GM19438 (cell line): ENCODE results near the gene GALNT13.

Experiments
- ATAC-seq: cut with Tn5 transposase; IDR thresholded peaks from one replicate; pipeline ENCODE4 v1.9.1; 2021; ENCODE audit warnings: low read depth; ENCODE audit not compliant: unreplicated experiment

Gene GALNT13

DNA sequence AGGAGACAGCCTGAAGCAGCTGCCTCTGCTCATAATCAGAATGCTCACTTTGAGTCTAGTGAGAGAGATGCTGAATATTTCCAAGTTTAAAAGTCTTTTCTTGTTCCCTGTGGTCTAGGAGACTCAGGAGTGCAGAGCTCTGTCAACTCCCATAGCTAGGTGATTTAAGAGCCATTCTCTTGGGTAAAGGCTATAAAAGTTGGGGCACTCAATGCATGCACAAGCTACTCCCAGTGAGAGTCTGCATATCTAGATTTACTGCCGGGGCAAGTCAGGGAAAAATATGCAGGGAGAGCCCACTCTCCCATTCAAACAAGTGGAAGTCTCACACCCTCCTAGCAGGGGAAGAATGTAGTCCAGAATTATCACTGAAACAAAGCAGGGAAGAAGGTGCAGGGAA lies 418.1 kb downstream of the GALNT13 start:
- ATAC-seq = no peak

DNA sequence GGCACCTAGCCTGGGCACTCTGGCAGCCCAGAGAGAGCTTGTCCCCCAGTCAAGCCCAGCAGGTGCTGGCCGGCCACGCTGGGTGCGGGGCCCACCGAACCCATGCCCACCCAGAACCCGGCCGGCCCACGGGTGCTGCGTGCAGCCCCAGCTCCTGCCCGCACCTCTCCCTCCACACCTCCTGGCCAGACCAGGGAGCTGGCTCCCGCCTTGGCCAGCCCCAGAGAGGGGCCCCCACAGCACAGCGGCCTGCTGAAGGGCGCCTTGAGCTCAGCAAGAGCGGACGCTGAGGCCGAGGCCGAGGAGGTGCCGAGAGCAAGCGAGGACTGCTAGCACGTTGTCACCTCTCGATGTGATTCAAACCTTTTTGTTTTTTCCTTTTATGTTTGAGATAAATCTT lies 419.8 kb downstream of the GALNT13 start:
- ATAC-seq = no peak

- ATAC-seq = no peak
Measured at GRCh38 chr2:154291927-154292326, 420.2 kb downstream of the GALNT13 start.

DNA sequence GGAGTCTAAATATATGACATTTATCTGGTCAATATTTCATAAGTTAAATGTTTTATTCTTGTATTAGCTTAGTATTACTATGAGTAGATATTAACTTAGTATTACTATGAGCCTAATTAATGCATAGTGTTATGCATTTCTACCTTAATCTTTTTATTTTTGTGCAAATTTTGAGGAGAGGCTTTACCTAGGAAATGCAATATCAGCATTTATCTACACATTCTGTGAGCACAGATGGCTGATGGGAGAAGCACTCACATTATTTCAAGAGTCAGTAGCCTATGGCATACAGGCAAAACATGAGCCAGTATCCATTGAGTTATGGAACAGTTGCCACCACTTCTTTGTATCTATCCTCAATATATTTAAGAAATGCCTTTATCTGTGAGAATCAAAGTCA lies 422.1 kb downstream of the GALNT13 start:
- ATAC-seq = no peak

DNA sequence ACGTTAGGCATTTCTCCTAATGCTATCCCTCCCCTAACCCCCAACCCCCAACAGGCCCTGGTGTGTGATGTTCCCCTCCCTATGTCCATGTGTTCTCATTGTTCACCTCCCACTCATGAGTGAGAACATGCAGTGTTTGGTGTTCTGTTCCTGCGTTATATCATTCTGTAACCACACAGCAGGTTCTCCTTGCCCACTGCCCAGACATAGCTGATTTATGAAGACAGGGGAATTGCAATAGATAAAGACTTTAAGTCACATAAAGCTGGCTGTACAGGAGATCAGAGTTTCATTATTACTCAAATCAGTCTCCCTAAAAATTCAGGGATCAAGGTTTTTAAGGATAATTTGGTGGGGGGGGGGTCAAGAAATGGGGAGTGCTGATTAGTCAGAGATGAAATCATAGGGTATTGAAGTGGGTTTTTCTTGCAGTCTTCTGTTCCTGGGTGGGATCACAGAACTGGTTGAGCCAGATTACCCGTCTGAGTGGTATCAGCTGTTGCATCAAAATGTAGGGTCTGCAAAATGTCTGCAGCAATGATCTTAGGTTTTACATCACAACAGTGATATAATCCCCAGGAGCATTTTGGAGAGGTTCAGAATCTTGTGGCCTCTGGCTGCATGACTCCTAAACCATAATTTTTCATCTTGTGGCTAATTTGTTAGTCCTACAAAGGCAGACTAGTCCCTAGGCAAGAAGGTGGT lies 434.7 kb downstream of the GALNT13 start:
- ATAC-seq = no peak

DNA sequence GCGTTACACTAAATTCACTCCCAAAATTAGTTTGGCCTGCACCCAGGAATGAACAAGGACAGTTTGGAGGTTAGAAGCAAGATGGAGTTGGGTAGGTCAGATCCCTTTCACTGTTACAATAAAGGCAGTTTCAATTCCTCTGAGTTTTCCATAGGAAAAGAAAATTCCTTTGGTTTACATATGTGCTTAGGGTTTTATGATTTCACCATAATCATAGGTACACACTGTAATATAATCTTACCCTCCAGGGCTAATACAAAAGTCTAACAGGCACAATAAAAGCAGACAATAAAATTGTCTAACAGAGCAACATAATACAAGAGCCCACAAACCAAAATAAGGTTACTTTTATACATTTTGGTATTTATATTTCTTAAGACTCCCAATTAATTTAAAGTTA lies 435.3 kb downstream of the GALNT13 start:
- no peak for ATAC-seq

DNA sequence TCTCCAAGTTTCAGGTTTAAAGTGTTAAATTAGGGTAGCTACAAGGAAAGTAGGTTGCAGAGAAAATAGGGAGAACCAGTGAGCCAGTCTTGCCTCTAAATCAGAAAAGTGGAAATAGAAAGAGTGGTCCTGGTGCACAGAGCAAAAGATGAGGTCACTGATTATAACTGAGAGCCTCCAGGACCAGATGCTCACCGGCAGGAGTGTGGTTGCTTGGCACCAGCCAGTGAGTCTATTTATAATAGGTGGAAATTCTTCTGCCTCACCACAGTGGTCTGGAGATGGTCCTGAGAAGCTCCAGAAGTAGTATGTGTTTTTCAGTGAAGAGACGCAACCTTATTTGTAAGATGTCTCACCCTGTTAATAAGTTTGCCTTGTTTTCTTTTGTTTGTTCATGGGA lies 452.9 kb downstream of the GALNT13 start:
- ATAC-seq = no peak

- no peak for ATAC-seq
Measured at GRCh38 chr2:154329510-154329909, 457.8 kb downstream of the GALNT13 start.

DNA sequence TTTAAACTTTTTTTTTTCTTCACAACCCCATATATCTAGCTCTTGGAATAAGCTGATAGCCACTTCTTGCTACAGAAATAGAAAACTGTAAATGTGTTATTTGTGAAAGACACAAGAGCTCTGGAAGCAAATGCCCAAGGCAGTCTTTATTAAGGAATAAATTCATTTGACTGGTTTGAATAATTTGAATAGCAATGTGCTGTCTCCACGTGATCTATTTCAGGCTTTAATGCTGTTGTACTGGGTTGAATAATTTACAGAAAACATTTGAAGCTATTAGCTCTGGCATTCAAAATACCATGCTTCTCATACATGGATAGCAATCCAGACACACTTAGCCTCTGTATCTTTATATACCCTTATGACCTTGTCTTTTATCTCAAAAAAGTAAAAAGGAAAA lies 460.1 kb downstream of the GALNT13 start:
- no peak for ATAC-seq

GRCh38 chr2:154336201-154336600 lies 464.5 kb downstream of the GALNT13 start:
- ATAC-seq = no peak

DNA sequence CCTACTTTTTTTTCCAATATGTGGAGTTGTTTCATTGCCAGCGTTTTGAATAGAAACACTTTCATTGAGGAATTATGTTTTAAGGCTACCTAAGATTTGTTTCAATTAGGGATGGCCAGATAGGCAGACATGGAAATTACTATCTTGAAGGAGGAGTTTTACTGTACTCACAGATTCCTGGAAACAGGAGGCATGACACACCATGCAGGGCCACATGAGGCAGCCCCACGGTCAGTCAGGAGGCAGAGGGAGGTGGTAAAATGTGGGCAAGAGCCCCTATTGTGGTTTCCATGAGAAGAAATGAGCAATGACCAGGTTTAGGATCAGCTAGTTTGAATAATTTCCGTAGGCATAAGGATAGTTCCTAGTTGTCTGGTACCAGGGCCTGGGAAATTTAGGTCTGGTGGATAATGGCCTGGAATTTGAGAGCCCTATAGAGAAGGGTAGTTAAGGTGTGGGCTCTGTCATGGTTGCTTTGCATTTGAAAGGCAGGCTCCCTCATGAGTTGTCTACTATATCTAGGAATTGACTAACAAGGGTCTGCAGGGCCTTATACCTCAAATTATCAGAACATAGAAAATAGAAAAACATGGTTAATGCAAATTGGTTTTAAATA lies 466.7 kb downstream of the GALNT13 start:
- ATAC-seq = no peak

DNA sequence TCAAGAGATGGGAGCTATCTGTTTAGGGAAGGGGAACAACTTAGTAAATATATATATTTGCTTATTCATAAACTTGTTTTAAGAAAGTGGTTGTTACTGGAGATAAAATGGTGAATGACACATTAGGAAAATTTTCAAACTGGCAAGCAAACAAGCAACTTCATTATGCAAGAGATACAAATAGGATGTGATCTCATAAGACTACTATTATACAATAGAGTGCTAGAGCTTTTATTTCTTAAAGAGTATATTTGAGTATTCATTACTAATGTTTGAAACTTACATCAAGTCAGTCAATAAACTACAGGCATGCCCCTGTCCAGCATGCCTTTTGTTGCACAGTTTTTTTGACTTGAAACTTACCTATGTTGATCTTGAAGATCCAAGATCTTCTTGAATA lies 471.6 kb downstream of the GALNT13 start:
- ATAC-seq = no peak

DNA sequence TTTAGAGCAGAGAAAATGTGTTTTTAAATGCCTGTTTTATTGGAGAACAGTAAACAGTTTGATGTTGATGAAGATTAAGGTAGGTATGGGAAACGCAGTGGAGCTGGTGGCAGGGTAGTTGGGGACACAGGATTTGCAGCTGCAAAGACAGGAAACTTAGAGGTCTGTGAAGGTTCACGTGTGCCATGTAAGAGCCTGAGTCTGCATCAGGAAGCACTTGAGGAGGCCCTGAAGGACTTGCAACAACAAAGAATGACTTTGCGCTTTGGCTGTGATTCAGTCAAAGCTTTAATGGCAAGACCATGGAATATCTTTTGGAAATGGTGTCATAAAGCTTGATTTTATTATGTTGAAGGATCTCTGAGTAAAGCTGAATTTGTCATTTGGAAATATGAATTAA lies 479.2 kb downstream of the GALNT13 start:
- ATAC-seq = no peak

GRCh38 chr2:154361276-154361675 lies 489.6 kb downstream of the GALNT13 start:
- ATAC-seq = no peak

GRCh38 chr2:154368153-154368552 lies 496.4 kb downstream of the GALNT13 start:
- ATAC-seq = no peak

- ATAC-seq = no peak
Measured at GRCh38 chr2:154370873-154371272, 499.2 kb downstream of the GALNT13 start.

GRCh38 chr2:154374416-154374815 lies 502.7 kb downstream of the GALNT13 start:
- no peak for ATAC-seq

DNA sequence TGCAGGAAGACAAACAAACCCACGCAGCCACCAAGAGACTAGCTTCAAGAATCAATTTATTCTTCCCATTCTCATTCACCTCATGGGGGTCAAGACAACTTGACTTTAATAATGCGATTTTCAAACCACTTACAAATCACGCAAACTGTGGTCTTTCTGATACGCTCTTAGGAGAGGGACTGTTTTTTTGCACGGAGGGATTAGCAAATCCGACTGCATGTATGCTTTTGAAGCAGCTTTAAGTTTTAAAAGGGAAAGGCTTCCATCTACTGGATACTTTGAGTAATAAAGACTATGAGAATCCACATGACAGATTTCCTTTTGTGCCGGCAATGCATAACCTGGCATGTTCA lies 503.8 kb downstream of the GALNT13 start:
- no peak for ATAC-seq

DNA sequence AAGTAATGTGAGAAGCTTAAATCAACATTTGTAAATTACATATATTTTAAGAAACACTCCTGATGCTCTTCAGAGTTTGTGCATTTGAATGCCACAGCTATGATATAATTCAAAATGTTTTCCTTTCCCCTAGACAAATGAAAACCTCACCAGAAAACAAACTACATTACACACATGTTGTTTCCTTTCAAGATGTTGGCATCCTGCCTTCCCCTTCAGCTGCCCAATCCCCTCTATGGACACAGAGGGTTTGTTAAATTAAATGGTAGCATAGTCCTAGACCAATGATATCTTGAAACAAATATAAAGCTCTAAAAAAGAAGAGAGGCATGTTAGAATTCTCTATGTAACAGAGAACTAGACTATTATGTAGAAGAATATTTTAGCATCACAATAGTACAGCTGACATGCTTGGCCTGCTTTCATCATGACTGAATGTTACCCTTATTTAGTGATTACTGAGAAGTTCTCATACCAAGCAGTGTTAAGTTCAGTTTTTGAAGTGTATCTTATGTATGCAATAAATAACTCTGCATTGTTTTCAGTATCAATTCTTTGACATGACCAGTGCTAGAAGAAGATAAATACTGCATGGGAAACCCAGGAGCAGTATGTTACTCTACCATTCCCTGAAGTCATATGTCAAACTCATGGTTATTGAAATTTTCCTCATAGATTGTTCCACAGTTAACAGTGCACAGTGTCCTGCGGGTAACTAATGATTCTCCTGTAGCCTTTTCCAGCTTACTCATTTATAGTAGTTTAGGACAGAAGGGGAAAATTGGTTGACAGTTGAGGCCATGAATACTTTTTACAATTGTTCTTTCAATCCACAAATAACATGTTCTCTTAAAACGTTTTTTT lies 510.4 kb downstream of the GALNT13 start:
- ATAC-seq = no peak

DNA sequence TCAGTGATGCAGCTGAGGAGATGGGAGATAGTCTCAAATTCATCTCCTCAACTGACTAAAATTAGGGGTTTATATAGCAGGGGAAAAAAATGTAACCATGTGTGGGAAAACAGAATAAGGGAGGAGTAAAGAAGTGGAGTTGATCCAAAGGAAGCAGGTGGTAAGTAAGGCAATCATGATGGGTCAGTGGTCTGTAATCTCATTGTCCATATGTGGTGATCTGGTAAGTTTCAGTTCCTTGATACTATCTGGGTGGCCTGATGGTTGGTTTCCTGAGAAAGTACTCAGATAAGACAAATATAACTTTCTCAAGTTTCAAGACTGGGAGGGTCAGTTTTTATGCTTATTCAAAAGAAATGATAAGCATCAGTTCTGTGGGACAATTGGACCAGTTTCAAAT lies 514.5 kb downstream of the GALNT13 start:
- no peak for ATAC-seq

DNA sequence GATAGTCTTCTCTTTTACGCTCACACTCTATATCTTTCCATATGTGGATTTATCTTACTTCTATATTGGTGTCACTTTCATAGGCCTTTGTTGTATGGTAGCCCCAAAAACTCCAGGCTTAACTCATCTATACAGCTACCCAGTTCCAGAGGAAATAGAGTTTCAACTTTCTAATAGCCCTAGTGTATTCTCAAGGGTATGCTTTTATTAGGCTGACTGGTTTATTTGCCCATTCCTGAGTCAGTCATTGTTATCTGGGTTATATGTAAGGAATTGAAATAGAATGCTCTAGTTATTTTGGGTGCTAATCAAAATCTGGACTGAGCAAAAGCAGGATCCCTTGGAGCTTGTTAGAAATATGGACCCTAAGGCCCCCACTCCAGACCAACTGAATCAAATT lies 519.3 kb downstream of the GALNT13 start:
- ATAC-seq = no peak

- ATAC-seq = peak; percentile 88
Measured at GRCh38 chr2:154392256-154392655, 520.5 kb downstream of the GALNT13 start.
